ENCODE results near the gene OPCML.

Gene OPCML

DNA sequence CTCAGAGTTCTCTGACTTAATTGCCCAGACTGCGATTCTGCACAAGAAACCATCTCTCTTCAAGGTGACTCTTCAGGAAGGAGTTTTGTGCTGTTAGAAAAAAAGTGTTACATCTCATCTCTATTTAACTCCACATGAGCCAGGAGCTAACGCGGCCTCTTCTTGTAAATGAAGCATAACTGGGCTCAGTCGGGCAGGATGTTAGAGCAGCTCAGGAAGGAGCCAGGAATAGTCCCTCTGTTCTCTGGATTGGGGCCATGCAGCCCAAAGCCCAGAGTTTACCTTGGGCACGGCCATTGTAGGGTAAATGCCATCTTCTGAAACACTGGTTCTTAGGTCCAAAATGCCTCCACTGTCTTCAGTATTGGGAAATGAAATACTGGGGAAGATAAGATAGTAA, 760.6 kb downstream of the OPCML start:
- DNase-seq, result no peak

DNA sequence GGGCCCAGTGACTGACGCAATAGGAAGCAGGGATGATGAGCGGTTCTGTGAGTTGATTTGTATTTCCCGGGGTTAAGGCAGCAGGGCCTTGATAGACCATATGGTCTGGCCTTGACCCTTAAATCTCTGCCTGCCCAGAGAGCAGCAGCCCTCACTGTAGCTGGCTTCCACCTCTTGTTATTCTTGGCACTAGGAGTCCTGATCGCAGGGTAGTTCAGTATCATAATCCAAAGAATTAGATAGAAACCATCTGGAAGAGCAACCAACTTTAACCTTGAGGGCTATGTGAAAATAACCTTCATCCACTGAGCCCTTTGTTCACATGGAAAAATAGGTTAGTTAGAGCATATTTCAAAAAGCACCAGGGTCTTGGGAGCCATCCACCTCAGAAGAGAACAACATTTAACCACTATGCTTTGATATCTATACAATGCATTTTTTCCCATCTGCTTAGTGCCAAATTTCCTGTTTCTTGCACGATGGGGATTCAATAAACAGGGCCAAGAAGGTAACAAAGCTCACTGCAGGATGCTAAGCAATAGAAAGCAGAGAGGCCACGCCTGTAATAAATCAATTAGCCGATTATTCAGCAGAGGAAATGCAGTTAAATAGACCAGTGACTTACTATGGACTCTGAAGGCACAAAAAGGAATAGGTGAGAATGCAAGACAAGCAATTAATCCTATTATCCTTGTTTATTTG, 761.3 kb downstream of the OPCML start:
- DNase-seq, result no peak

DNA sequence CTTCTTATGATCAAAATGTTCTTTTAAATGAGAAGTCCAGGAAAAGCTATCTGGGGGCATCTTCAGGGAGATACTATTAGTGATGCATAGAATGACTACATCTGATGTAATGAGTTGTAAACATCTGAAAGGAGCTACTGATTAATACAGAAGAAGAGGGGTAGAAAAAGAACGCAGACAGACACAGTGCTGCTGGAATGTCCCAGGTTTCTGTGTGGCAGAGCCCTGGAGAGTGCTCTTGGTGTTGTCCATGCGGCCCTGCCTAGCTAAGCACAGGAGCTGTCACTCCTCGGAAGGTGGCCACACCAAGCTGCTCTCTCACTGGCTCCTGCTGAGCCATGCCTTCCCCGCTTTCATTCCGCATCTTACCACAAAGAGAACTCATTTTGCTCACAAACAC, 768.8 kb downstream of the OPCML start:
- no peak for DNase-seq

DNA sequence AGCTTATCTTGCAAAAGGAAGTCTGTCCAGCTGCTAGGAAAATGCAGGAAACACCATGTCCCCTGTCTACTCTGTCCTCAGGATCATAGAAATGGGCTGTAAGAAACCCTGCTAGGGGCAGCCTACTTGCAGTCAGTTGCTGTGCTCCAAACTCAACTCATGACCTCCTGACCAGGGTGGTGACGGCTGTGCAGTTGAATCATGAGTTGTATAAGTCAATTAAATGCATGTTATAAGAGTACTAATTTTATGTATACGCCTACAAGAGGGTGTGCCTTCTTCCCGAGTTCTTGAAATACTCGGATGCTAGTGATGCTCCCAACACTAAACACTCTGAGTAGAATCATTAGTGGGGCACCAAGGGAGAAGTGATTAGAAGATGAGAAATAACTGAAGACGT, 776.4 kb downstream of the OPCML start:
- DNase-seq, result no peak

DNA sequence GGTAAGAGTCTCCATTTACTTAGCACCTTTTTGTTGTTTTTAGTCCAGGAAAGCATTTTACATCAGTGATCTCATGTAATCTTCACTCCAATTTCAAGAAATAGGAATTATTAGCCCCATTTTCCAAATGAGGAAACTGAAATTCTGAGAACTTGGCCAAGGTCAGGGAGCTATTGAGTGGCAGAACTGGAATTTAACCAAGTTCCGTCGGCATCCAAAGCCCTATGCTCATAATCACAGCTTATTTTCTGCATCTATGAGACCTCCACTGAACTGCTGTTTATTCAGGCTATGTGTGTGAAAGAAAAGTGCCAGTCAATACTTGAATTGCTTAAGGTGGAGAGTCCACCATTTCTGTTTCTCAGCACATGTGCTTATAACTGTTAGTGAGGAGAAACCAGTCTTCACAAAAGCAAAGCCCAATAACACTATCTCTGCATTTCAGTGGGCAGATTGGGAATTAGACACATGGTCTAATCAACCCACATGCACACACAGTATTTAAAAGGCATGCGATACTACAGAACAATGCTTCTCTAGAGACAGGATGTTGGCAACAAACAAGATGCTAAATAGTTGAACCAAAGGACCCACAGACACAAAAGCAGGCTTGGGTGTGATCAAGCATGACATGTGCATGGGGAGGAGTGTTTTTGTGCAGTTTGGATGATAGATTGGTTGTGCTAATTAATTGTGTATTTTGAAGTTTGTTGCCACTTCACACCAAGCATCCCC, 780.6 kb downstream of the OPCML start:
- no peak for DNase-seq

DNA sequence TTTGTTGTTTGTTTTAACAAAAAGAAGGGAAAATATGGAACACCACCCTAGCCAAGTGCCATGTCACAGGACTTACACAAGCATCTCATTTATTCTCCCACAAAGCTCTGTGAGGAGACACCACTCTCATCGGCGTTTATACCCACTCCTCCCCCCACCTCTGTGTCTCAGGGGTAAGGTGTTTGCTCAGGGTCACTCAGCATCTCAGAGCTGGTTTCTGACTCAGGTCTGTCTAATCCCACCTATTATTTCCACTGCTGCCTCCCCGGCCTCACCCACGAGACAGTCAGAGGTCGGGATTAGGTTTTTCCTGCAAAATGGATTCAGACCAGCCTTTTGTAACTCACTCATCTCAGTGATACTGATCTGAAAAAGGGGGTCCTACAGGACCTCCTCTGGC, 786.0 kb downstream of the OPCML start:
- DNase-seq, result no peak

DNA sequence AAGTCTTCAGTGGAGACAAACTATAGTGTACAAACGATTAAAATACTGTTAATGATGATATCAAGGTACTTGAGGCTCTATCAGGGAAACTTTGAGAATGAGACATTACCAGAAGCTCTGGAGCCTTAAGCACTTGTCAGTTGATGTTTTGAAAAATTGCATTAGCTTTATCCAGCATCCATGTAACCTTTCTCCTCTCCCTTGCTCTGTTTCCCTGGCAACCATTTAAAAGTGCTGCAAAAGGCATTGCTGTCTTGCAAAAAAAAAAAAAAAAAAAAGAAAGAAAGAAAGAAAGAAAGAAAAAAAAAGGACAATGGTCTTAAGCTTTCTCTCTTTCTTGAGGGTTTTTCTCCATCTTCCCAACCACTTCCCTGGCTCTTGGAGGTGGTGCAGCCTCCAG, 787.0 kb downstream of the OPCML start:
- DNase-seq, result no peak

DNA sequence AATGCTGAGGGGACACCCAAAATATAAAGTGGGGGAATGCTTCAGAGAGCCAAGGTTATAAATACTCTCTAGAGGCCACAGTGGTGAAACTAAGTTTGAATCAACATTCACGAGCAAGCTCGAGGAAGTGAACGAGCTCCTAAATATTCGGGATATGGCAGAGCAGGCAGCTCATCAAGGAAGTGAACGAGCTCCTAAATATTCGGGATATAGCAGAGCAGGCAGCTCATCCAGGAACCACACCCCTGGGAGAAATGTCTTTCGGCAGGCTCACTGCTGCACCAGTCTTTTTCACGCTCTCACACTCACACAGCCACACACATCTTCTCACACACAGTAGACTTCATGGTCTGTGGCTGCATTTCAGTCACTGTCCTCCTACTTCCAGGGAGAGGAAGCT, 787.5 kb downstream of the OPCML start:
- DNase-seq, result no peak

DNA sequence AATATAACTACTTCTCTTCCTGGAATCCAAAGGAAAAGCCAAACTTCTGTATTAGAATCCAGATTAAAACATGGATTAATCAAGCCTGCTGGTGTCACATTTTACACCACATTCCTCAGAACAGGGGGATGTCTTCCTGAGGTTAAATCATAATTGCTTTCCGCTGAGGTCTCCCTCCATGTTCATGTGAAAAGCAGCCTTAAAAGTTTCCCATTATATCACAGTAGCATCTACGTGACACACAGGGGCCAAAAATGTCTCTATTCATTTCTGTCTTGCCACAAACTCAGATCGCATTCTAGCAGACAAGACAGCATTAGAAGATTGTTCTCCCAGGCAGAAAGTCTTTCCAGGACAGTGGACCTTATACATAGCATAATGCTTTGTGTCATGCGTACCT, 788.7 kb downstream of the OPCML start:
- DNase-seq, result no peak

DNA sequence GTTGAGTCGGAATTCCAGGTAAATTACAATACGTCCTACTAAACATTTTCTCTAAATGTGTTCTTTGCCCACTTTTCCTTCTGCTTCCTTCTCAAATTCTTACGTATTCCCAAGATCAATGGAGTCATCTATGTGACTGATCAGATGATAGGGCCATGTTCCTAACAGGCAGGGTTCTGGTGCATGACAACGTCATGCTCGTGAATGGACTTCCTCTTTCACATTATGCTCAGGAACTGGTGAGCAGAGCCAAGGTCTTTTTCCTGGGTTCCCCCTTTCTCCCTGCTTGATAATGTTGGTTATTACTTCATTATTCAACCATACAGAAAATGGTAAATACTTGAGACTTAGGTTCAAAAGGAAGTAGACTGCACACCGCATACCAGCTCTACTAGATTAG, 789.4 kb downstream of the OPCML start:
- no peak for DNase-seq

DNA sequence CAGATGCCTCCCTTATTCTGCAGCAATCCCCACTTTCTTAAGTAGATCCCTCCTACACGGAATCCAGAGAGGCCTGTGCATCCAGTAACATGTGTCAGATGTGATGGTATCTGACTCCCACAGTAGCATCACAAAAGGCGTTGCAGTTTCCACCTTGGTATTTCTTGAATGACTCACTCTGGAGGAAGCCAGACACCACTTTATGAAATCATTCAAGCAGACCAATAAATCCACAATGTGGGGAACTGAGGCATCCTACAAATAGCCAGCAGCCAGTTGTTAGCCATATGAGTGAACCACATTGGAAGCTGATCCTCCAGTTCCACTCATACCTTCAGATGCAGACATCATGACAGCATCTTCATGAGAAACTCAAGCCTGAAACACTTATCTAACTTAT, 798.1 kb downstream of the OPCML start:
- no peak for DNase-seq

DNA sequence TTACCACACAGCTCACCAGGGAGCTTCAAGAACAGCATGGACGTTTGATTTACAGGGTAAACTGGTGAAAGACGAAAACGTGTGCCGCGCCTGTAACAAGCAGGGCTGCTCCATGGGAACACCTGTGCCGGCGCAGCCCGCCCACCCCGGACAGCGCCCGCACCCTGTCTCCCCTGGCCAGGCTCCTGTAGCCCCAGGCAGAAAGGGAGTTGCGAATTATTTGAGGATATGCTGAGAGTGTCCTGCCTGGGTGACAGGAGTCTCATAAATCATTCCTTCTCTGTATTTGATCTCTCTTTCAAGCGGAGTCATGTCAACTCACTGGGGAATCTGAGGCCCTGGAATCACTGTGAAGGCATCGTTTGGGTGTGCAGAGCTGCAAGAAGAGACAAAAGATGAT, 804.3 kb downstream of the OPCML start:
- no peak for DNase-seq

DNA sequence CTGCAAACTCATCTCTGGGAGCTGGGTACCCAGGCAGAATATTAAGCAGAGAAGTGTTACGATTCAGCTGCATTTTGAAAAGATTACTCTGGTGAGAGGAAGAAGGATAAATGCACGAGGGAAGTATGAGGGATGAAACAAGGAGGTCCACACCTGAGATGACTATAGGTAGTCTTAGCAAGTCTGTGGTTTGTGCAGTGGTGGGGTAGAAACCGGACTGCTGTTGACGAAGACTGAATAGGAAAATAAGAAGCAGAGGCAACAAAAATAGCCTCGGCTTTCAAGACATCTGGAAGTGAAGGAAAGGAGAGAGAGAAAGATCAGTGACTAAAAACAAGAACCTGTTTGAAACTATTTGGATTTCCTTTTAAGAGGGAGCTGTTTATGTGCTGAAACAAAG, 810.8 kb downstream of the OPCML start:
- no peak for DNase-seq

DNA sequence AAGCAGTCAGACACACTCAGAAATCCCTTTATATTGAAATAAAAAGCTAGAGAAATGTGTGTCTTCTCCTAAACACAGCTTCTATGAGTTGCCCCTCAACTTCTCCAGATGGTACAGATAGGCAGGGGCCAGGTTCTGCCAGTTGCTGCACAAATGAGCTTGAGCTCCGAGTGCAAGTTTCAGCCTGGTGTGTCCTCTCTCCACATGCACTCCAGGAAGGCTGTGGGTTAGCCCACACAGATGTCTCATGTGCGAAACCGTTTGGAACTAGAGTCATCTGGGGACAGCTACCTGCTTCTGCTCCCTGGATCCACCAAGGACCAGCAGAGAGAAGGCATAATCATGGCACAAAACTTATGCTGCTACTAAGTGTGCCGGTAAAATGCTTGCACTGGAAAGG, 812.6 kb downstream of the OPCML start:
- DNase-seq, result no peak

DNA sequence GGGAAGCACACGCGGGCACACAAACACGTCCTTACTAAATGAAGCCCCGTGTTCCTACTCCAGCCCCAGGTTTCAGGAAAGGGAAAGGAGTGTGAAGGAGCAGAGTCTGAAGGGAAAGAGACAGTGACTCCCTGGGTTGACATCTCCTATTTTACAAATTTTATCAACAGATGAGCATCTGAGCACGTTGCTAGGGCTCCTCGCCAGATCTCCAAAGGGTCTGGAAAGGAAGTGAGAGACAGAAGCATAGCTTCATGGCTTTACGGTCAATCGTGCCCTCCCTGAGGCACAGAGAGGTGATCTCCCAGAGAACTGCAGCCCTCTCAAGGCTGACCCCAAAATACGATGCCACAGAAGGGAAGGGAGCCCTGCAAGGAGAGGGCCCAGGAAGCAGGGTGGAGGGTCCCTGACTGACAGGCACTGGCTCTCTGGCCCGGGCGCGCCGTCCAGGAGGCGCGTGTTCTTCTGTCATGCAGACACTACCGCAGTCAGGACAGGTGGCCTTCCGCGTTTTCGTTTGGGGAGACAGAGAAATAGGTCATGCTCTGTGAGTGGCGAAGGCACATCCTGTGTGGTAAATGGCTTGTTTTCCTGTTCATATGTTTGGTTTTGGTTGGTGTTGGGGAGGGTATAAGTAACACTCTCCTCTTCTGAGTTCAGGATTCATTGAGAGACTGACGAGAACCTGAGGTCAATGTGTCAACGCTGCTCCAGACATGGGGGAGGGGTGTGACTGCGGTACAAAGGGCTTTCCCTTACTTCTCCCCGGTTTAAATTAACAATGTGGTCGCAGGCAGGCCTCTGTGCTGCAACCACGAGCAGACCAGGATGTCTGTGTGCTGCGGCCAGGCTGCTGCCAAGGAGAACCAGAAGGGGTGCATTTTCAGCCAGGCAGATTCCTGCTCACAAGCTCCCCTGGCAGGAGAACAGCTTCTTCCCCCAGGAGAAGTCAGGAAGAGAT, 813.3 kb downstream of the OPCML start:
- peak; percentile 40 for DNase-seq

DNA sequence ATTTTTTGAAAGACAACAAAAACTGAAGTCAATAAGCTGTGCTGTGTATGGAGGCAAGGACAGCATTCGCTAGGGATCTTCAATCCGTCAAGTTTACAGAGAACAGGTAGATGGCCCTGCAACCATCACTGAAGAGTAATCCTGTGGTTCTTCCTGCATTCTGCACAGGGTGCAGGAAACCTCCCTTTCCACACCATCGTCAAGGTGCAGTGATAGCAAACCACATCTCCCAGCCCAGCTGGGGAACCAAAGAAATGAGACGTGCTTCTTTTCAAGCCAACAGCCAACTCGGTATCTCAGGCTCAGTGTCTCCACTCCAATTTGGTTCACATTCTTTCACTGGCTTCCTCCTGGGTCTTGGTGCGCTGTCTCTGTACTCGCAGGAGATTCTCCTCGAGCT, 814.5 kb downstream of the OPCML start:
- no peak for DNase-seq

DNA sequence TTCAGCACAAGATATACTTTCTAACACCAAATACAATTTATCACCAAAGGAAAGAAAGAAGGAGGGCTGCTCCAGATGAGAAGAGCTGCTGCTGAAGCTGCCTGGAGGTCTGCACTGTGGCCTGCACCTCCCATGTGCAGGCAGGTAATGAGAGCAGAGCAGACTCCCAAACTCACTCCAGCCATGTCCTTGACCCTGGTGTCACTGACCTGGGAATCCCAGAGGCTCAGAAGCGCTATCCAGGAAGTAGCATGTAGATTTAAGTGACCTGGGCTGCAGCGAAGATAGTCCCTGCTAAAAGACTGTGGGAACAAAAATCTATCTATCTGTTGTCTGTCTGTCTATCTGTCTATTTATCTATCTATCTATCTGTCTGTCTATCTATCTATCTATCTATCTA, 816.3 kb downstream of the OPCML start:
- DNase-seq, result no peak

DNA sequence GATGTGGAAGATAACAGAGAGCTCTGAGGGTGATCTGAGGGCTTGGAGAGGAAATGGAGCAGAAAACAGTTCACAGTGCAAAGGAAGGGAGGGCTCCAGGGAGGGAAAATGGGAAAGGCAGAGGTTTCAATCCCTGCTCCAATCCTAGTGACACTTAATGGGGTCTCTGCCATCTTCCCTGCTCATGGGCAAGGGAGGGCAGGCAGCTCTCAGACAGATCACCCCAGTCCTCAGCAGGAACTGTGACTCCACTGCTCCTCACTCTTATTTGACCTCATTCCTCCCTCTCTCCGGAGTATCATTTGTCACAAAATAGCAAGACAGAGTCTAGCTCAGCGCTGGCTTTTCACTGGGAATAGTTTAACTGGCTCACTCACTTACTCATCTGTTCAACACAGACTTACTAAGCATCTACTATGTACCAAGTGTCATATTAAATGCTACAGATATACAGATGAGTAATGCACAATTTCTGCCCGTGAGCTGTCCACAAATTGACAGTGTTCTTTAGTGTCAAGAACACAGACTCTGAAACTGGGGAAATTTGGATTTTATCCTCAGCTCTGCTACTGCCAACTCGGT, 817.4 kb downstream of the OPCML start:
- DNase-seq, result no peak

DNA sequence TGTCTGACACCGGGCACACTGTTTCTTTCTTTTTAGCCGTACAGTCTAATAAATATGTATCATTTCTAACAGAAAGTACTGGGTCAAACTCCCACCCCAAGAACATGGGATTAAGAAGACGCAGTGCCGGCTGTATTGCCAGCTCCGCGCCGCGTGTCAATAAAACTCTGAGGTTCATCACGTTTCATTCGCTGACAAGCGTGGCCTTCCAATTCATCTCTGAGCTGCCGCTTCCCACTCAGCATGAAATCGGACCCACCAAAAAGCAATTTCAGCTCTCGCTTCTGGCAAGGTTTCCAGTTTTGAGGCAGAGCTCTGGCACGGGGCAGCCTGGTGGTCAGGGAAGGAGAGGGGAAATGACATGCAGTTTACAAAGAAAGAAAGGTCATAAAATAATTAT, 819.8 kb downstream of the OPCML start:
- no peak for DNase-seq

DNA sequence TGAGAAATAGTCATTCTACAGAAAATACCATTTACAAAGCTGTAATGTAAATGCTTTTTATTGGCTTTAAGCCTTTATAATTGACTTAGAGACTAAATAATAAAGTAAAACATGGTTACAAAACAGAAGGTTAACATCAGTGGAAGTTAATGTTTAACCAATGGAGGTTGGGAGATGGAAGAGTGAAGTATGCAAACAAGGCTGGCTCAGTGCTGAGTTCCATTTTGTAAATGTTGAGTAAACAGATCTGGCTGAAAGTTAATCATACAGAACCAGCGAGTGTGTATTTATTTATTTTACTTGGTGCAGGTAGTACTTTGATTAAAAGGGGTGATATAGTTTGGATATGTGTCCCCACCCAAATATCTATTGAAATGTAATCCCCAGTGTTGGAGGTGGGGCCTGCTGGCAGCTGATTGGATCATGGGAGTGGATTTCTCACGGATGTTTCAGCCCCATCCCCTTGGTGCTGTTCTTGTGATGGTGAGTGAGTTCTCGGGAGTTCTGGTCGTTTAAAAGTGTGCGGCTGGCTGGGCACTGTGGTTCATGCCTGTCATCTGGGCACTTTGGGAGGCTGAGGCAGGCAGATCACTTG, 827.4 kb downstream of the OPCML start:
- no peak for DNase-seq

DNA sequence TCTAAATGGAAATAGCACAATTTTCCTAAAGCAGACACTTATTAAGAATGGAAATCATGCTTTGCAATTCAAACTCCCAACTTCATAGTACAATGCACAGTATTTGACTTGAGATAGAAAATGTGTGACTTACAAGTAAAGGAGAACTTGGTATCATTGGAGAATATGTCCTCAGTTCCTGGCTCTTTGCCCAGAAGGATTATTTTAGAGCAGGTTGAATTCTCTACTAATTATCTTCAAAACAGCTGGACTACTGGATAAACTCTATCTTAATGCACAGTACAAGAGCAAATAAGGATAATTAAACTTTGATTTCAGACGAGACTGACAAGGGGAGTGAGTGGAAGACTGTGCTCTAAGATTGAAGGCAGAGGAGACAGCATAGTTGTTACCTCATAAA, 839.4 kb downstream of the OPCML start:
- DNase-seq, result no peak

DNA sequence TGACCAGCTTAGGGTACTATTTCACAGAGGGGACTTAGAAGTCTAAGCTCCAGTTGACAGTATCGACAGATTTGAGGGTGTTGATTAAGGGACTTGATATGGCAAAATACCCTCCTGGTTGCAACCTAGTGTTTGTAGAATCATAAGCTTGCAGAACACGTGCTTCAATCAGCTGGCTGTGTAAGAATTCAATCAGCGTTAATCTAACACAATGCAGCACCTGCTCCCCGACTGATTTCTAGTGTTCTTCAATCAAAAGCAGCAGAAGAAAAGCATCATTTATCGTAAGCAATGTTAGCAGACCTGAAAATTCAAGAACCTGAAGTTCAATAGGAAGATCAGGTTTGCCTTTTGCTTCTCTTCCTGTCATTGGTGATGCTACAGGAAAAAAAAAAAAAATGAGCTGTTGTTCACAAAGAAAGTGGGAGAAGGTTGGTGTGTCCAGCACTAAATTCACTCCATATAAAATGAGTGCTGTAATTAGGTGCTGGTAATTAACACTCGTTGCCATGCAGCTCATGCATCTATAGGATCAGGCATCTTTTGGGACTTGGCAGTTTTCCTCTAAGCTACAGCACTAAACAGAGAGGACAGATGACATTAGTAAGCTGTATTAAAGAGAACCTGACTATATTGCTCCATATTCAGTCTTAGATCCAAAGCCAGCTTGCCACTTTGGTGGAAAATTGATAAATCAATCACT, 840.3 kb downstream of the OPCML start:
- no peak for DNase-seq

Data from stimulated activated CD4-positive, alpha-beta T cell treated with anti-CD3 and anti-CD28 coated beads, Interleukin-1b, Interleukin-23, amount 100 ng/mL, for 48 hours (primary cell).